Effector memory CD4-positive, alpha-beta T cell (primary cell): Measurements from ENCODE around the gene VBP1.
"Not testable (repeated sequence)": the region's sequence is repeated elsewhere in the genome, so short reads cannot be mapped to it uniquely, and the experiment has no call there.

Experiments
- DNase-seq, 3 donors: peaks; one replicate each; pipeline ENCODE4 v3.0.0-alpha.2; 2020
- H3K27ac ChIP-seq: 2 replicates; pipeline ENCODE4 v1.7.0; 2013; ENCODE audit warnings: mild to moderate bottlenecking, low read length, moderate library complexity; ENCODE audit not compliant: insufficient read depth, poor library complexity, severe bottlenecking
- H3K27me3 ChIP-seq: replicated peaks from 2 replicates; pipeline ENCODE4 v1.7.0; 2013; ENCODE audit warnings: mild to moderate bottlenecking, low read length; ENCODE audit not compliant: insufficient read depth, control insufficient read depth, poor library complexity, severe bottlenecking
- H3K36me3 ChIP-seq: 2 replicates; pipeline ENCODE4 v1.7.0; 2013; ENCODE audit warnings: mild to moderate bottlenecking, low read length, moderate library complexity; ENCODE audit not compliant: control insufficient read depth, insufficient read depth
- H3K4me1 ChIP-seq: 2 replicates; pipeline ENCODE4 v1.7.0; 2013; ENCODE audit warnings: low read length, mild to moderate bottlenecking; ENCODE audit not compliant: control insufficient read depth, insufficient read depth, poor library complexity, severe bottlenecking
- H3K4me3 ChIP-seq: 2 replicates; pipeline ENCODE4 v1.7.0; 2013; ENCODE audit warnings: low read length, low read depth, mild to moderate bottlenecking; ENCODE audit not compliant: insufficient read depth, poor library complexity, severe bottlenecking
- H3K9me3 ChIP-seq: 2 replicates; pipeline ENCODE4 v1.7.0; 2013; ENCODE audit warnings: mild to moderate bottlenecking, low read length, moderate library complexity; ENCODE audit not compliant: control insufficient read depth

VBP1 gene

GRCh38 chrX:155262970-155263754 is 46.9 kb downstream of the VBP1 start:
- H3K4me3 ChIP-seq = peak overlapping the region; percentile 63

GRCh38 chrX:155263854-155264628 is 47.8 kb downstream of the VBP1 start, which contains the start of gene RAB39B:
Gene RAB39B (minus strand): TSS chrX:155264491. CDS start chrX:155264288, 203 bp downstream.
- H3K4me3 ChIP-seq = peak within 1 kb of the TSS; percentile 63

More at GRCh38 chrX:155262970-155263754, 46.9 kb downstream of the VBP1 start:
- H3K4me1 ChIP-seq = peaks cover 3% of the 10 kb centered on the region
- H3K36me3 ChIP-seq = no peaks in the 10 kb centered on the region
- H3K27me3 ChIP-seq = no peaks in the 10 kb centered on the region
- peak overlapping the region; percentile 91 for H3K27ac ChIP-seq
- DNase-seq = no peak
- H3K9me3 ChIP-seq = no peaks in the 10 kb centered on the region

DNA sequence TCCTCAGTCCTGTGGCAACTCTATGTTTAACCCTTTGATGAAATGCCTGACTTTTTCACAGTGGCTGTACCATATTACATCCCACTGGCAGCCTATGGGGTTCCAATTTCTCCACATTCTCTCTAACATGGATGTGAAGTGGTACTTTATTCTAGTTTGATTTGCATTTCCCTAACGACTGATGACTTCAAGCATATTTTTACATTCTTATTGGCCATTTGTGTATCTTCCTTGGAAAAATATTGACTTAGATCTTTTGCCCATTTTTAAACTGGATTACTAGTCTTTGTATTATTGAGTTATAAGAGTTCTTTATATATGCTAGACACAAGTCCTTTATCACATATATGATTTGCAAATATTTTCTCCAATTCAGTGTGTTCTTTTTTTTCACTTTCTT is 50.2 kb downstream of the VBP1 start:
- Histone ChIP-seq H3K27me3 (no peaks in the 10 kb centered on the region), H3K36me3 (no peaks in the 10 kb centered on the region), H3K27ac (no peak overlapping the region), H3K4me3 (no peak overlapping the region), H3K9me3 (no peaks in the 10 kb centered on the region), H3K4me1 (peaks cover under 1% of the 10 kb centered on the region)
- no peak for DNase-seq

More at GRCh38 chrX:155263854-155264628, 47.8 kb downstream of the VBP1 start, which contains the start of gene RAB39B:
- Histone ChIP-seq H3K27me3 (no peaks in the 10 kb centered on the region), H3K9me3 (no peaks in the 10 kb centered on the region), H3K36me3 (no peaks in the 10 kb centered on the region), H3K4me1 (peaks cover 3% of the 10 kb centered on the region), H3K27ac (peak within 1 kb of the TSS; percentile 91)
- DNase-seq = peak; percentile 28 to 54 (median 49)

GRCh38 chrX:155267995-155268394 is 51.7 kb downstream of the VBP1 start:
- not testable (repeated sequence) for H3K27ac ChIP-seq, DNase-seq, H3K36me3 ChIP-seq, H3K4me3 ChIP-seq, H3K9me3 ChIP-seq, H3K4me1 ChIP-seq, H3K27me3 ChIP-seq

- no peaks in the 10 kb centered on the region for H3K4me1 ChIP-seq
- DNase-seq = no peak
- H3K9me3 ChIP-seq = no peaks in the 10 kb centered on the region
- no peak overlapping the region for H3K27ac ChIP-seq
- H3K36me3 ChIP-seq = no peaks in the 10 kb centered on the region
- no peaks in the 10 kb centered on the region for H3K27me3 ChIP-seq
- H3K4me3 ChIP-seq = no peak overlapping the region
These were observed 54.7 kb downstream of the VBP1 start for GRCh38 chrX:155270969-155271368.

DNA sequence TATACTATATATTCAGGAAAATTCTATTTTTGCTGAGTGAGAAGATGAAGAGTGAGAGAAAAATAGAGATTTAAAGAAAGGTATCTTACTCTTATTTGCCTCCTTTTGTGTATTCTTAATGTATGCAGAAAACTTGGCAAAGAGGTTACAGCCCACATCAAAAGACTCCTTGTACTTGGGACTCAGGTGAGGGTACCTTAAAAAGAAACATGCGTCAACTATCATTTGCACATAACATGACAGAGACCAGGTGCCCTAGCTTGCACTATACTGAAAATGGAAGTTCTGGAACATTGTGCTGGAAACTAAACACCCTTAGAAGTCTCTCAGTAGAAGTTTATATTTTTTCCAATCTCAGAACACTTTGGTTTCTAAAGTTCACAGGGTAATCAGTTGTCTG is 63.6 kb downstream of the VBP1 start:
- Histone ChIP-seq H3K36me3 (no peaks in the 10 kb centered on the region), H3K4me3 (no peak overlapping the region), H3K4me1 (no peaks in the 10 kb centered on the region), H3K27ac (no peak overlapping the region), H3K9me3 (no peaks in the 10 kb centered on the region), H3K27me3 (no peaks in the 10 kb centered on the region)
- no peak for DNase-seq
